ENCODE data around the gene CHEK1. TPM values are rescaled to one million over a fixed set of nuclear protein-coding genes. Genes with fewer than 3 reads are reported as not detected.
A peak's percentile ranks its signal among the peaks of the same experiment; 100 is the strongest.
"Not testable (repeated sequence)": the region's sequence is repeated elsewhere in the genome, so short reads cannot be mapped to it uniquely, and the experiment has no call there.

CHEK1 gene
- 10 to 100 TPM; 61.5 to 66.9 TPM for total RNA-seq

GRCh38 chr11:125624756-125625213, at the start of gene CHEK1:
CHEK1 (plus strand) TSS chr11:125625163; CDS start chr11:125626769, 1,606 bp downstream.
- ATAC-seq (ENCODE audit: low read depth) (no peak), DNase-seq (no peak)
- Mint-ChIP-seq H3K27ac (peak within 1 kb of the TSS; percentile 95), H3K27me3 (no peaks in the 10 kb centered on the region), H3K4me3 (peak within 1 kb of the TSS; percentile 92), H3K36me3 (peaks cover 12% of the 10 kb centered on the region), H3K4me1 (peaks cover 23% of the 10 kb centered on the region), H3K9me3 (no peaks in the 10 kb centered on the region)
- POLR2A ChIA-PET: interaction anchor here (0.6 to 3.2 kb wide), 12 partner anchors 8 to 693 kb away, joined by 3 to 44 read pairs (median 3); partner anchors contain the start of genes EI24, FEZ1, HYLS1 and PUS3

GRCh38 chr11:125577181-125577580, 47.8 kb upstream of the CHEK1 start:
- H3K4me1 Mint-ChIP-seq; POLR2A ChIA-PET; H3K9me3 Mint-ChIP-seq; DNase-seq; ATAC-seq (ENCODE audit: low read depth); H3K4me3 Mint-ChIP-seq; H3K27ac Mint-ChIP-seq; H3K27me3 Mint-ChIP-seq: not testable (repeated sequence)
- H3K36me3 Mint-ChIP-seq: peaks cover 39% of the 10 kb centered on the region

- DNase-seq: no peak
- Mint-ChIP-seq H3K4me3 (no peak overlapping the region), H3K27me3 (no peaks in the 10 kb centered on the region), H3K36me3 (peaks cover 43% of the 10 kb centered on the region), H3K4me1 (no peaks in the 10 kb centered on the region), H3K27ac (no peak overlapping the region), H3K9me3 (no peaks in the 10 kb centered on the region)
- POLR2A ChIA-PET: no interaction called here
- ATAC-seq (ENCODE audit: low read depth): no peak
Observed at GRCh38 chr11:125578783-125579182, 46.2 kb upstream of the CHEK1 start.

- no peak overlapping the region for H3K27ac Mint-ChIP-seq
- POLR2A ChIA-PET: interaction anchor here (1.4 kb wide), 1 partner anchor 46 kb away, joined by 6 read pairs; the partner anchor contains the start of gene CHEK1
- ATAC-seq (ENCODE audit: low read depth): no peak
- no peak for DNase-seq
- H3K4me1 Mint-ChIP-seq: no peaks in the 10 kb centered on the region
- H3K36me3 Mint-ChIP-seq: peaks cover 44% of the 10 kb centered on the region
- no peak overlapping the region for H3K4me3 Mint-ChIP-seq
- H3K27me3 Mint-ChIP-seq: no peaks in the 10 kb centered on the region
- H3K9me3 Mint-ChIP-seq: no peaks in the 10 kb centered on the region
Observed at GRCh38 chr11:125579811-125580210, 45.2 kb upstream of the CHEK1 start.

- H3K4me1 Mint-ChIP-seq: no peaks in the 10 kb centered on the region
- ATAC-seq (ENCODE audit: low read depth): no peak
- peaks cover 27% of the 10 kb centered on the region for H3K36me3 Mint-ChIP-seq
- H3K27me3 Mint-ChIP-seq: no peaks in the 10 kb centered on the region
- POLR2A ChIA-PET: interaction anchor here (1.4 kb wide), 1 partner anchor 9 kb away, joined by 3 read pairs; no protein-coding TSS in a partner anchor
- H3K9me3 Mint-ChIP-seq: no peaks in the 10 kb centered on the region
- no peak overlapping the region for H3K27ac Mint-ChIP-seq
- H3K4me3 Mint-ChIP-seq: no peak overlapping the region
- no peak for DNase-seq
Observed at GRCh38 chr11:125583496-125583895, 41.5 kb upstream of the CHEK1 start.

- no peak overlapping the region for H3K27ac Mint-ChIP-seq
Observed at GRCh38 chr11:125585487-125585886, 39.5 kb upstream of the CHEK1 start.

GRCh38 chr11:125586623-125587022, 38.3 kb upstream of the CHEK1 start:
- no peaks in the 10 kb centered on the region for H3K9me3 Mint-ChIP-seq
- POLR2A ChIA-PET: no interaction called here

More at GRCh38 chr11:125585487-125585886, 39.5 kb upstream of the CHEK1 start:
- no peaks in the 10 kb centered on the region for H3K9me3 Mint-ChIP-seq
- H3K4me3 Mint-ChIP-seq: no peak overlapping the region
- DNase-seq: no peak
- H3K27me3 Mint-ChIP-seq: no peaks in the 10 kb centered on the region
- peaks cover 20% of the 10 kb centered on the region for H3K36me3 Mint-ChIP-seq
- ATAC-seq (ENCODE audit: low read depth): no peak
- no peaks in the 10 kb centered on the region for H3K4me1 Mint-ChIP-seq
- POLR2A ChIA-PET: no interaction called here

GRCh38 chr11:125587480-125587879, 37.5 kb upstream of the CHEK1 start:
- Mint-ChIP-seq H3K36me3 (peaks cover 15% of the 10 kb centered on the region), H3K27ac (no peak overlapping the region), H3K4me3 (no peak overlapping the region), H3K27me3 (no peaks in the 10 kb centered on the region), H3K4me1 (peaks cover 6% of the 10 kb centered on the region), H3K9me3 (no peaks in the 10 kb centered on the region)
- DNase-seq: no peak
- no peak for ATAC-seq (ENCODE audit: low read depth)
- POLR2A ChIA-PET: no interaction called here

More at GRCh38 chr11:125586623-125587022, 38.3 kb upstream of the CHEK1 start:
- peaks cover 4% of the 10 kb centered on the region for H3K4me1 Mint-ChIP-seq
- ATAC-seq (ENCODE audit: low read depth): no peak
- no peak overlapping the region for H3K4me3 Mint-ChIP-seq
- no peak overlapping the region for H3K27ac Mint-ChIP-seq
- H3K27me3 Mint-ChIP-seq: no peaks in the 10 kb centered on the region
- H3K36me3 Mint-ChIP-seq: peaks cover 15% of the 10 kb centered on the region
- no peak for DNase-seq

GRCh38 chr11:125588505-125588904, 36.5 kb upstream of the CHEK1 start:
- POLR2A ChIA-PET: no interaction called here
- Mint-ChIP-seq H3K9me3 (no peaks in the 10 kb centered on the region), H3K36me3 (peaks cover 13% of the 10 kb centered on the region), H3K4me3 (no peak overlapping the region), H3K4me1 (peaks cover 11% of the 10 kb centered on the region), H3K27me3 (no peaks in the 10 kb centered on the region), H3K27ac (no peak overlapping the region)
- DNase-seq (no peak), ATAC-seq (ENCODE audit: low read depth) (no peak)

GRCh38 chr11:125591649-125592304, 33.2 kb upstream of the CHEK1 start:
- peaks cover 34% of the 10 kb centered on the region for H3K4me1 Mint-ChIP-seq
- peaks cover 10% of the 10 kb centered on the region for H3K36me3 Mint-ChIP-seq
- H3K27ac Mint-ChIP-seq: peak overlapping the region; percentile 94
- no peaks in the 10 kb centered on the region for H3K9me3 Mint-ChIP-seq
- no peaks in the 10 kb centered on the region for H3K27me3 Mint-ChIP-seq
- POLR2A ChIA-PET: interaction anchor here (0.7 to 3.9 kb wide), 7 partner anchors 8 to 295 kb away, joined by 3 to 44 read pairs (median 5); partner anchors contain the start of genes CHEK1, EI24 and HYLS1
- H3K4me3 Mint-ChIP-seq: peak overlapping the region; percentile 100
- peak; percentile 17 for ATAC-seq (ENCODE audit: low read depth)
- DNase-seq: peak; percentile 66

GRCh38 chr11:125592305-125593113, 32.5 kb upstream of the CHEK1 start, which contains the start of gene STT3A:
STT3A (plus strand) TSS chr11:125592852; CDS start chr11:125595916, 3,064 bp downstream.
- DNase-seq (peak; percentile 93), ATAC-seq (ENCODE audit: low read depth) (peak; percentile 98)
- Mint-ChIP-seq H3K4me3 (peak within 1 kb of the TSS; percentile 100), H3K4me1 (peaks cover 36% of the 10 kb centered on the region), H3K27ac (peak within 1 kb of the TSS; percentile 94), H3K36me3 (peaks cover 12% of the 10 kb centered on the region), H3K9me3 (no peaks in the 10 kb centered on the region), H3K27me3 (no peaks in the 10 kb centered on the region)
- POLR2A ChIA-PET: interaction anchor here (0.7 to 3.9 kb wide), 7 partner anchors 9 to 294 kb away, joined by 3 to 44 read pairs (median 5); partner anchors contain the start of genes CHEK1, EI24 and HYLS1

GRCh38 chr11:125593114-125593820, 31.7 kb upstream of the CHEK1 start:
- POLR2A ChIA-PET: interaction anchor here (1.4 to 3.9 kb wide), 4 partner anchors 23 to 294 kb away, joined by 3 to 44 read pairs (median 20); partner anchors contain the start of genes CHEK1, EI24 and HYLS1
- DNase-seq (no peak), ATAC-seq (ENCODE audit: low read depth) (no peak)
- Mint-ChIP-seq H3K4me1 (peaks cover 36% of the 10 kb centered on the region), H3K27ac (peak overlapping the region; percentile 94), H3K36me3 (peaks cover 12% of the 10 kb centered on the region), H3K27me3 (no peaks in the 10 kb centered on the region), H3K4me3 (peak overlapping the region; percentile 100), H3K9me3 (no peaks in the 10 kb centered on the region)
